COLO829 (cell line): ENCODE measurements around the gene AOPEP.
A peak's percentile ranks its signal among the peaks of the same experiment; 100 is the strongest.

Experiments
- DNase-seq: peaks from one replicate; pipeline ENCODE4 v3.0.0; 2012; ENCODE audit warnings: low spot score

AOPEP gene

GRCh38 chr9:94850540-94851434 is 124.3 kb downstream of the AOPEP start:
- no peak for DNase-seq

- DNase-seq = no peak
These were observed 125.0 kb downstream of the AOPEP start for GRCh38 chr9:94851467-94851866.

- no peak for DNase-seq
These were observed 125.4 kb downstream of the AOPEP start for GRCh38 chr9:94851892-94852291.

- no peak for DNase-seq
These were observed 125.9 kb downstream of the AOPEP start for GRCh38 chr9:94852373-94852772.

GRCh38 chr9:94853887-94854286 is 127.4 kb downstream of the AOPEP start:
- DNase-seq = peak; percentile 36

- DNase-seq = no peak
These were observed 129.4 kb downstream of the AOPEP start for GRCh38 chr9:94855903-94856302.

GRCh38 chr9:94857791-94858190 is 131.3 kb downstream of the AOPEP start:
- no peak for DNase-seq

GRCh38 chr9:94859226-94859625 is 132.7 kb downstream of the AOPEP start:
- no peak for DNase-seq

GRCh38 chr9:94859891-94860290 is 133.4 kb downstream of the AOPEP start:
- no peak for DNase-seq

GRCh38 chr9:94860678-94861588 is 134.4 kb downstream of the AOPEP start:
- DNase-seq = no peak

GRCh38 chr9:94861589-94862272 is 135.2 kb downstream of the AOPEP start:
- no peak for DNase-seq

GRCh38 chr9:94864196-94864595 is 137.7 kb downstream of the AOPEP start:
- peak; percentile 50 for DNase-seq

- DNase-seq = no peak
These were observed 138.5 kb downstream of the AOPEP start for GRCh38 chr9:94864862-94865509.

GRCh38 chr9:94865582-94866452 is 139.3 kb downstream of the AOPEP start:
- DNase-seq = no peak

GRCh38 chr9:94866770-94867169 is 140.3 kb downstream of the AOPEP start:
- no peak for DNase-seq

- no peak for DNase-seq
These were observed 140.9 kb downstream of the AOPEP start for GRCh38 chr9:94867281-94867841.

GRCh38 chr9:94867842-94868312 is 141.4 kb downstream of the AOPEP start:
- peak; percentile 40 for DNase-seq

GRCh38 chr9:94868464-94868863 is 142.0 kb downstream of the AOPEP start:
- no peak for DNase-seq

- DNase-seq = no peak
These were observed 142.9 kb downstream of the AOPEP start for GRCh38 chr9:94869415-94869843.

- DNase-seq = no peak
These were observed 143.9 kb downstream of the AOPEP start for GRCh38 chr9:94870465-94870792.
